Stimulated activated naive CD4-positive, alpha-beta T cell treated with Interleukin-2 at 50 U/mL for 16 hours (primary cell): Measurements from ENCODE around the gene TMEM236.
"Not testable (repeated sequence)": the region's sequence is repeated elsewhere in the genome, so short reads cannot be mapped to it uniquely, and the experiment has no call there.

Experiments
- DNase-seq: peaks from one replicate; lab custom pipeline; 2025; lab: John Stamatoyannopoulos, UW

The TMEM236 gene

GRCh38 chr10:17751781-17752445 is at the start of gene TMEM236:
Gene TMEM236, plus strand, starts transcription at chr10:17752201. Its CDS starts 95 bp downstream, at chr10:17752296.
- DNase-seq, result no peak

GRCh38 chr10:17703706-17704105 is 48.3 kb upstream of the TMEM236 start:
- no peak for DNase-seq

GRCh38 chr10:17708821-17709220 is 43.2 kb upstream of the TMEM236 start:
- no peak for DNase-seq

- DNase-seq, result no peak
Observed at GRCh38 chr10:17709492-17709891, 42.5 kb upstream of the TMEM236 start.

GRCh38 chr10:17710181-17710580 is 41.8 kb upstream of the TMEM236 start:
- DNase-seq, result no peak

GRCh38 chr10:17712053-17712452 is 39.9 kb upstream of the TMEM236 start:
- no peak for DNase-seq

GRCh38 chr10:17712717-17713471 is 39.1 kb upstream of the TMEM236 start:
- DNase-seq, result no peak

GRCh38 chr10:17713758-17714157 is 38.2 kb upstream of the TMEM236 start:
- no peak for DNase-seq

GRCh38 chr10:17716161-17716560 is 35.8 kb upstream of the TMEM236 start:
- DNase-seq, result no peak

- DNase-seq, result not testable (repeated sequence)
Observed at GRCh38 chr10:17722317-17723014, 29.5 kb upstream of the TMEM236 start.

GRCh38 chr10:17725703-17726102 is 26.3 kb upstream of the TMEM236 start:
- DNase-seq, result no peak

GRCh38 chr10:17729630-17730029 is 22.4 kb upstream of the TMEM236 start:
- no peak for DNase-seq

- DNase-seq, result no peak
Observed at GRCh38 chr10:17730667-17731066, 21.3 kb upstream of the TMEM236 start.

- no peak for DNase-seq
Observed at GRCh38 chr10:17731331-17732020, 20.5 kb upstream of the TMEM236 start.

GRCh38 chr10:17733620-17734019 is 18.4 kb upstream of the TMEM236 start:
- DNase-seq, result no peak

GRCh38 chr10:17734432-17735080 is 17.4 kb upstream of the TMEM236 start:
- no peak for DNase-seq

GRCh38 chr10:17735166-17735941 is 16.6 kb upstream of the TMEM236 start:
- DNase-seq, result no peak

- no peak for DNase-seq
Observed at GRCh38 chr10:17736223-17736622, 15.8 kb upstream of the TMEM236 start.

- DNase-seq, result no peak
Observed at GRCh38 chr10:17737027-17737965, 14.7 kb upstream of the TMEM236 start.

- no peak for DNase-seq
Observed at GRCh38 chr10:17740668-17741067, 11.3 kb upstream of the TMEM236 start.
